ENCODE results near the gene FREM2.

Gene FREM2

GRCh38 chr13:38826182-38826813, 139.4 kb downstream of the FREM2 start:
- no peak for DNase-seq (ENCODE audit: low read depth)

- no peak for DNase-seq (ENCODE audit: low read depth)
Observed at GRCh38 chr13:38830442-38831045, 143.7 kb downstream of the FREM2 start.

DNA sequence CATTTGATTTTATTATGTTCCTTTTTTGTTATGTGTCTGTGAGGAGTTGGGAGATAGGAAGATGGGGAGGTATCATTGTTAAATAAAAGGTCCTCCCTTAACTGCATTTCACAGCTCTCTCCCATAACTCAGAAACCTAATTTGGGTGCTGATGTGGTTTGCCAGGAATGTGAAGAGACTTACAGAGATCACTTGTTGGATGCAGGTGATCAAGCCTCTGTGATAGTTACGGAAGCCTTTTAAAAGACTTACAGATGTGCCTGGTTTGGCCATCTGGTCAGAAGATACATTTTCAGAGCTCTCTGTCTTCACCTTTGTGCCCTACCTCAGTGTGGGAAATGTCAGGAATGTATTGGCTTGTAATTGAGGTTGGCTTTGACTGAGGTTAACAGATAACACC, 157.7 kb downstream of the FREM2 start:
- DNase-seq (ENCODE audit: low read depth): no peak

DNA sequence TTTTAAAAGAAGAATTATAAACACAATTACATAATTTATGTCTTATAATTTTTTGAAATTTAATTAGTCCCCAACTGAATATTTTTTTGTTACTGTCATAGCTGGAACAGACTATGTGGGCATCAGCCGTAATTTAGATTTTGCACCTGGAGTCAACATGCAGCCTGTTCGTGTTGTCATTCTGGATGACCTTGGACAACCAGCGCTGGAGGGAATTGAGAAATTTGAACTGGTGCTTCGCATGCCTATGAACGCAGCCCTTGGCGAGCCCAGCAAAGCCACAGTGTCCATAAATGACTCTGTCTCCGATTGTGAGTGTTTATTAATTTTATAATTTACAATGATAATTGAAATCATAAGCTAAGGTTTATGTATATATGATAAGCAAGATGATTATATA, 161.5 kb downstream of the FREM2 start:
- DNase-seq (ENCODE audit: low read depth): no peak

DNA sequence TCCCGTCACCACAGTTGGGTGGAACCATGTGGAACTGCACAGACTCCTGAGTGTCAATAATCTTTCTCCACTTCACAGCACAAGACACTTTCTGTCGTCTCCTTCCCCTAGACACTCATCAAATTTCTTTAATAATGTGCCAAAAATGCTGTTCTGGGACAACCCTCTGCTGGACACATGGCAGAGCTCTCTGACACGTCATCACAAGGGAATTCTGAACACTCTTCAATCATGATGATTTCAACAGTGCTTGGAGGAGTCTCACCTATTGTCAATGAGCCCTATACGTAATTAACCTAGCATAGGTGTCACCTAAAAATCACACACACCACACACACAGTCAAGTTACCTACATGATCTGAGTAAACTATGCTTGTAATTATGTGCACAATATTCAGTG, 162.4 kb downstream of the FREM2 start:
- DNase-seq (ENCODE audit: low read depth): no peak

DNA sequence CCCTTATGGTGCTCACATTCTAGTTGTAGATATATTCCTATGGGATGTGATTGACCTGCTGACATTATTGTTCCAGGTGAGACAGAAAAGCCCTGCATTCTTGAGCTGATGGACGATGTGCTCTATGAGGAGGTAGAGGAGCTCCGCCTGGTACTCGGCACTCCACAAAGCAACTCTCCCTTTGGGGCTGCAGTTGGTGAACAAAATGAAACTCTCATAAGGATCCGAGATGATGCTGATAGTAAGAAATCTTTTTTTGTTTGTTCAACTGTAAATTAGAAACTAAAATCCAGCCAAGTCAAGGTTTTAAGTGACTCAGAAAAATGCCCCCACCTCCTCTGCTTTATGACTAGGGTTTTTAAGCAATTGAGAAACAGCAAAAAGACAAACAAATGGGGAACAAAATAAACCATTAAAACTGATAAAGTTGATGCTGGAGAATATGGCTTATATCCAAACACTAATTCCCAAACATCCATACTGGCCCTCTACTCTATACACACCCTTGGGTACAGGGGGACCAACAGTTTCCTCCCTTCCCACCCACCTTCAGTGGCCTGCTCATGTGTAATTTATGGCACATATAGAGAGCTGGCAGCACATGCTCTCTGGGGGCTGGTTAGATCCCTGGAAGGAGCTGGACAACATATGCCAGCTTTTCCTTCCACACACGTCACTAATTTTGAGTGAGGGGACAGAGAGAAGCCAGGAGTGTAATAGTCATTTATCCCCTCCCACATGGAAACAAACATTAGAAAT, 164.2 kb downstream of the FREM2 start:
- no peak for DNase-seq (ENCODE audit: low read depth)

- no peak for DNase-seq (ENCODE audit: low read depth)
Observed at GRCh38 chr13:38854226-38854625, 167.3 kb downstream of the FREM2 start.

GRCh38 chr13:38856065-38856464, 169.2 kb downstream of the FREM2 start:
- DNase-seq (ENCODE audit: low read depth): no peak

GRCh38 chr13:38862443-38862842, 175.6 kb downstream of the FREM2 start:
- DNase-seq (ENCODE audit: low read depth): no peak

- DNase-seq (ENCODE audit: low read depth): no peak
Observed at GRCh38 chr13:38863536-38863935, 176.7 kb downstream of the FREM2 start.

DNA sequence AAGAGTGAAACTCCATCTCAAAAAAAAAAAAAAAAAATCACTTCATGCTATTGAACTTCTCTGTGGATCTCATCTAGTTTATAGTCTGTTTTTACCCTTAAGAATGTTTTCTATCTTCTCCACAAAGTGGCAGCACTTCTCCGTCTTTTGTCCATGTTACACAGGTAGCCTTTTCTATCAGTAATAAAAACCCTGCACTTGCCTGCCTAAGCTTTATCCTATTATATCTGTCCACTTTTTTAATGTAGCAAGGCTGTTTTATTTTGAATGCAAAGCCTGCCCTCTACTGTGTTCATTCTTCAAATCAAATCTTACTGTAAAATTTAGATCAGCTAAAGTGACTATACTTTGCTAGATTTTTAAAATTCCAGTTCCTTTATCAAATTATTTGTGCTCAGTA, 179.8 kb downstream of the FREM2 start:
- DNase-seq (ENCODE audit: low read depth): no peak

DNA sequence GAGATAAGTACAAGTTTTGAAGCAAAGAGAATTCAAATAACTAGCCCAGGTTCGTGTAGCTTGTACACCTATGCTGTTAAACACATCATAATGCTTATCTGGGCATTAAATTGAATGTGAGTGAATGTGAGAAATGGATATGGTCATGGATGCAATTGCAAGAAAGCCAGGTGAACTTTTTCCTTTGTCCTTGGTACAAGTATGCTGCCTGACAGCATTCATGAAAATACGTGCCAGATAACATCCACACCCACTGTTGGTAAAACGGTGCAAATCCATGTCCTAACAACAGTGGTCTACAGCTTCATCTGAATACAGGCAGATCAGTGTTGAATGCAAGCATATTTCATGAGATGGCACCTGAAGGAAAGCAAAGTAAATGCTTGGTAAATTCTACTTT, 181.5 kb downstream of the FREM2 start:
- no peak for DNase-seq (ENCODE audit: low read depth)

GRCh38 chr13:38868870-38869269, 182.0 kb downstream of the FREM2 start:
- no peak for DNase-seq (ENCODE audit: low read depth)

DNA sequence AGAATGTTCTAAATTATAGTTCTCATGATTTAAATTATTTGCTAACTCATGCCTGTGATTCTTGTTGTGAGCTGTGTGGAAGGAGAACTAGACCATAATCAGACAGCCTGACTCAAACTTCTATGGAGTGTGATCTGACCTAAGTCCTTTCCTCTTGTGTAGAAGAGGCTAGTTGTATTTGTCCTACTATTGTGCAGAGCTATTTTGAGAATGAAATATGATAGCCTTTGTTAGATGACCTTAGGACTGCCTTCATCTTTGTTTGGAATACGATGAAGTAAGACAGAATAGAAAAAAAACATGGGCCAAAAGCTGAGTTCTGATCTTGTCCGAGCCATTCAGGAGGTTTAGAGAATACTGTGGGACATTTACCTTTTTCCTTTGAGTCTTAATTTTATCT, 184.4 kb downstream of the FREM2 start:
- DNase-seq (ENCODE audit: low read depth): no peak

DNA sequence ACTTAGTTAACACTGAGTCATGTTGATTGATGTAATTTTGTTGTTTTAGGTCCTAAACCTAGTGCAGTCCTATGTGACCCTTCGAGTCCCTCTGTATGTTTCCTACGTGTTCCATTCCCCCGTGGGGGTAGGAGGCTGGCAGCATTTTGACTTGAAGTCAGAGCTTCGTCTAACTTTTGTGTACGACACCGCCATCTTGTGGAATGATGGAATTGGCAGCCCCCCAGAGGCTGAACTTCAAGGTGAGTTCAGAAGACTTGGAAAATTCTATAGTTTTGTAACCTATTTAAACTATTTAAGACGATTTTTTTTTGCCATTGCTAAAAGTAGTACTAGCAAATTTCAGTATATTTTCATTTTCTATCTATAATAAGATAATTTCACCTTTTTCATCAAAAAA, 185.8 kb downstream of the FREM2 start:
- no peak for DNase-seq (ENCODE audit: low read depth)

- DNase-seq (ENCODE audit: low read depth): no peak
Observed at GRCh38 chr13:38875186-38875875, 188.5 kb downstream of the FREM2 start.

GRCh38 chr13:38879278-38879677, 192.4 kb downstream of the FREM2 start:
- DNase-seq (ENCODE audit: low read depth): no peak

DNA sequence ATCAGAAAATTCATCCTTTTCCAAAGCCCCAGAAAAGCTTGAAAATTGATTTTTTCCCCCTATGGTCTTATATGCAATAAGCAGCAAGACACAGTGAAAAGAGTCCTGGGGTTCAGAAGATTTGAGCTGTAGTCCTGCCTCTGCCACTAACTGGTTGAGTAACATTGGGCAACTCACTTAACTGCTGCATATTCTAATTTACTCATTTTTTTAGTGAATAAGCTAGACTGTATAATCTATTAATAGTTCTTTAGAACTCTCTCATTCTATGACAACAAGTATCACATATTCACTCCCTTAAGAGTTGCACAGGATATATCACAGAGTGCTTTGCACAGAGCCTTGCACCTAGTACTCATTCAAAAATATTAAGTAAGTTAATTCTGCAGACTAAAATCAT, 192.9 kb downstream of the FREM2 start:
- DNase-seq (ENCODE audit: low read depth): no peak

- no peak for DNase-seq (ENCODE audit: low read depth)
Observed at GRCh38 chr13:38880397-38880796, 193.5 kb downstream of the FREM2 start.

DNA sequence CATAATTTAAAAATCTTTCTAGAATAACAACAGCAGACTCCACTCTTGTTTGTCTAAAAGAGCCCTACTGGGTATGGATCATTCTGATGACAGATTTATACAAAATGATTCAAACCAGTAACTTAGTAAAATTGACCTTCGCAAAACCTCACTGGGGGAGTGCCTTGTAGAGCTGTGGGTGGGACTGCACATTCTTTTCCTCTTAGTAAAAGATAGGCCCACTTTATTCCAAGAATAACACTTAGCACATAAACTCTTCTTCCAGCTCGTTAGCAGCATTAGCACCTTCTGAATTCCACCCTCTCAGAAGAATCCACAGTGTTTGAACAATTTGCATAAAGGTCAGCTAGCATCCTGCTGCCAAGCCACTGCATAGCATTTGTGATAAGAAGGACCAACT, 196.9 kb downstream of the FREM2 start:
- no peak for DNase-seq (ENCODE audit: low read depth)

DNA sequence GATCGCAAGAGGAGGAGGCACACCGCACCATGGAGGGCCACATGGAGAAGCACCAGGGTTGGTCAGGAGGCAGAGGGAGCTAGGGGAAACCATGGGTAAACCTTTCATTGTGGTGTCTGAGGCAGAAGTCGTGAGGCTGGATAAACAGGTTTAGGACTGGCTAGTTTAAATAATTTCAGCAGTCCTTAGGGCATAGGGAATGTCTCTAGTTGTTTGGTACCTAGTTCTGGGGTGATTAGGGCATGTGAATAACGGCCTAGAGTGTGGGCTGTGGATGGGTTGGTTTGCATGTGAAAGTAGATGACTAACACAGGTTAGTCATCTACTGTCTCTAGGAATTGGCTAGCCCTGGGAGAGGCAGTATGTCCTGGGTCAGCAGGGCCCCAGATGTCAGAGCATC, 201.4 kb downstream of the FREM2 start:
- no peak for DNase-seq (ENCODE audit: low read depth)

- no peak for DNase-seq (ENCODE audit: low read depth)
Observed at GRCh38 chr13:38895075-38895474, 208.2 kb downstream of the FREM2 start.

DNA sequence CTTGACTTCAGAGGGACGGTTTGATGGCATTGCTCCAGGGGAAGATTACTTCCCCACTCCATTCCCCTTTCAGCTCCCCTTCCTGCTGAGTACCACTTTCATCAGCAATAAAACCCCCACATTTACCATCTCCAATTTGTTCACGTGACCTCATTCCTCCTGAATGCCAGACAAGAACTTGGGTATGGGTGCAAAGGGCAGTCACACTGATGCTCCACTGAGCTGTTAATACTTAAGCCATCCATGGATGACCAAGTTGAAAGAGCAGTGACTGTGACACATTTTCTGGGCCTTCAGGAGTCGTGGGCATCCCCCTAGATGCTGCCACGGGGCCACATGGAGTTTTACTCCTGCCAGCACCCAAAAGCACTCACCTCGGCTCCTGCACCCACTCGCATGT, 210.6 kb downstream of the FREM2 start:
- no peak for DNase-seq (ENCODE audit: low read depth)
